OCI-LY3 (cell line): Measurements from ENCODE around the gene SSBP4.

Experiments
- CTCF ChIP-seq: fragments of 200-600, 300-600 bp; sonication (generic); IDR thresholded peaks from 2 replicates; pipeline ENCODE4 v1.5.1; 2014; ENCODE audit warnings: antibody characterized with exemption, low read length, low read depth
- EZH2phosphoT487 ChIP-seq: fragments of 200-600 bp; shearing (Covaris generic); IDR thresholded peaks from 2 replicates; pipeline ENCODE4 v1.6.1; 2018; ENCODE audit warnings: antibody characterized with exemption, mixed run types, low read depth

- TF ChIP-seq CTCF = no peak
- no peak for TF ChIP-seq EZH2phosphoT487
These were observed 31.1 kb downstream of the SSBP4 start for GRCh38 chr19:18450021-18450930.
